ENCODE data around the gene SMIM10.

GRCh38 chrX:134975516-134975915 lies 15.3 kb upstream of the SMIM10 start:
- no peak for TF ChIP-seq POLR2A (IDR thresholded peaks at IDR 0.05; ENCODE audit: borderline replicate concordance, extremely low read depth, insufficient read depth, insufficient read length)
- TF ChIP-seq CTCF (IDR thresholded peaks at IDR 0.05 in 2 of 3, conservative IDR thresholded peaks at IDR 0.05 in 1 of 3; ENCODE audit: borderline replicate concordance in 1 of 3, insufficient read depth in 1 of 3, low read depth in 2 of 3, low read length in 2 of 3): no peak
